ENCODE results near the gene TMPRSS6. TPM values are rescaled to one million over a fixed set of nuclear protein-coding genes. Genes with fewer than 3 reads are reported as not detected.

The TMPRSS6 gene
- total and polyA plus RNA-seq, 2 of the 8 experiments (the other 6 are each of a cell fraction or from before 2014, with no cell fraction given): 0.02 TPM; not detected in 1

DNA sequence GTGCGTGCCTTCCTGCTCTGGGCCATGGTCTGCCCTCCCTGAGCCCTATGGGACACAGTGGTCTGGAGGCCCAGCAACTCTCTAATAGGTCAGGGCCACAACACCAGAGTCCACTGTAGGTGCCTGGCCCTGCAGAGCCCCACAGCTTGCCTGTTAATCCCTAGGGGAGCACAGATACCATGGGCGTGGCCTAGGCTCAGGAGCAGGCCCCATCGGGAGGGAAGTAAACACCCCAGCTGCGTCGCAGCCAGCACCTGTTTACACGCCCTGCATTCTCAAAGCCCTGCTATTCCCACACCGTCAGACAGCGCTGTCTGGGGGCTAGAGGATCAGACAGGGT is 55.5 kb downstream of the TMPRSS6 start:
- H4K20me1 ChIP-seq (replicated peaks in 1 of 2; ENCODE audit: control insufficient read depth in 1 of 2, insufficient read depth in 2 of 2, low read length in 2 of 2): peaks cover 0 to 10% of the 10 kb centered on the region in 2 experiments
- H3K4ac ChIP-seq (replicated peaks; ENCODE audit: insufficient read length, low read depth, low read length): no peak overlapping the region
- H3K18ac ChIP-seq (ENCODE audit: extremely low read depth, low read length): no peak overlapping the region
- no peak overlapping the region for H4K91ac ChIP-seq (replicated peaks; ENCODE audit: insufficient read length, low read length)
- CTCF ChIA-PET (ENCODE audit: partially characterized antibody): interaction anchor here (0.7 to 3.3 kb wide), 4 partner anchors 9 to 138 kb away, joined by 4 to 27 read pairs (median 6); no protein-coding TSS in a partner anchor
- H2AFZ ChIP-seq (ENCODE audit: low read length): no peak overlapping the region
- 92% methylated on average over 8 of the region's 8 CpGs; no CpG with 5 or more reads in 1 of the 2 experiments for WGBS, 2 experiments (ENCODE audit: extremely low coverage in 1 of 2, insufficient coverage in 1 of 2, insufficient read length in 1 of 2, insufficient replicate concordance in 2 of 2, low coverage in 1 of 2, low lambda C conversion rate in 2 of 2, missing lambda C conversion rate in 1 of 2)
- H3K23ac ChIP-seq (ENCODE audit: insufficient read length): no peak overlapping the region
- POLR2A ChIA-PET (ENCODE audit: partially characterized antibody): no interaction called here
- H2BK5ac ChIP-seq (ENCODE audit: low read depth, low read length): no peak overlapping the region
- peaks cover 5% of the 10 kb centered on the region; the same call in 1 of the 2 replicates for H3K23me2 ChIP-seq (ENCODE audit: low read depth, low read length)
- H3K9ac ChIP-seq (replicated peaks in 1 of 4; ENCODE audit: extremely low read depth in 1 of 4, low read depth in 3 of 4, low read length in 3 of 4): no peak overlapping the region
- no peak overlapping the region for H3K14ac ChIP-seq (ENCODE audit: insufficient read length)
- no peak for FAIRE-seq
- no peak overlapping the region for H3K4me3 ChIP-seq (ENCODE audit: extremely low read depth in 1 of 4, insufficient read depth in 2 of 4, low read depth in 3 of 4, low read length in 4 of 4)
- no peak for DNase-seq (ENCODE audit: low read depth in 1 of 2, low spot score in 2 of 2)
- no peak overlapping the region for H2BK12ac ChIP-seq (ENCODE audit: low read depth, low read length)
- no peaks in the 10 kb centered on the region for H3K9me3 ChIP-seq (ENCODE audit: insufficient read depth in 2 of 2, low read depth in 1 of 2, low read length in 1 of 2)
- H2BK15ac ChIP-seq (ENCODE audit: low read length): no peak overlapping the region
- H4K8ac ChIP-seq (ENCODE audit: extremely low read depth, insufficient read depth, low read length): peak overlapping the region; percentile 36; the same call in 1 of the 2 replicates
- H3K27ac ChIP-seq (ENCODE audit: low read depth, low read length): no peak overlapping the region
- no peak overlapping the region for H3K4me2 ChIP-seq (ENCODE audit: insufficient read depth in 1 of 2, low read depth in 2 of 2, low read length in 2 of 2)
- H3K27me3 ChIP-seq (replicated peaks in 1 of 4; ENCODE audit: control insufficient read depth in 3 of 4, extremely low read depth in 1 of 4, insufficient read depth in 3 of 4, low read length in 3 of 4): no peaks in the 10 kb centered on the region; a peak in 3 of 7 replicates
- H3K79me2 ChIP-seq (ENCODE audit: control insufficient read depth in 1 of 2, insufficient read depth in 2 of 2, low read length in 2 of 2): no peaks in the 10 kb centered on the region
- no peak overlapping the region for H4K5ac ChIP-seq (ENCODE audit: insufficient read length, low read depth, low read length)
- H2AK5ac ChIP-seq (ENCODE audit: low read depth, low read length): no peak overlapping the region
- no peak overlapping the region for H2BK120ac ChIP-seq (replicated peaks; ENCODE audit: low read depth, low read length)
- H3K79me1 ChIP-seq (ENCODE audit: low read depth, low read length): no peaks in the 10 kb centered on the region
- no peak overlapping the region for H3K56ac ChIP-seq (replicated peaks; ENCODE audit: insufficient read length, low read depth, low read length)
- no peak overlapping the region for H2BK20ac ChIP-seq (ENCODE audit: low read length)
- peaks cover 0 to 10% (median 7%) of the 10 kb centered on the region in 4 experiments; a peak in 5 of 7 replicates for H3K4me1 ChIP-seq (replicated peaks in 1 of 4; ENCODE audit: control insufficient read depth in 3 of 4, insufficient read depth in 4 of 4, low read length in 3 of 4)
- no peak for TF ChIP-seq RNF2 (IDR thresholded peaks at IDR 0.05; ENCODE audit: borderline replicate concordance, low read depth, low read length, missing control alignments, poor library complexity, severe bottlenecking)
- no peak for TF ChIP-seq JUN (IDR thresholded peaks at IDR 0.05; ENCODE audit: low read depth, low read length)
- no peak for TF ChIP-seq RAD21 (IDR thresholded peaks at IDR 0.05 in 1 of 2, conservative IDR thresholded peaks at IDR 0.05 in 1 of 2; ENCODE audit: low read depth in 2 of 2, low read length in 2 of 2)
- TF ChIP-seq POLR2A (IDR thresholded peaks at IDR 0.05; ENCODE audit: control extremely low read depth in 1 of 2, low read depth in 2 of 2, low read length in 2 of 2): no peak
- TF ChIP-seq CBX5 (IDR thresholded peaks at IDR 0.05; ENCODE audit: low read depth, low read length): no peak
- TF ChIP-seq BACH1 (IDR thresholded peaks at IDR 0.05; ENCODE audit: low read length): no peak
- peaks cover 0 to 10% (median 2%) of the 10 kb centered on the region in 4 experiments; a peak in 3 of 8 replicates for H3K36me3 ChIP-seq (ENCODE audit: control insufficient read depth in 2 of 4, insufficient read depth in 4 of 4, low read length in 3 of 4)
